ENCODE results near the gene TUBGCP3.

The TUBGCP3 gene

GRCh38 chr13:112479389-112479788 lies 108.6 kb downstream of the TUBGCP3 start:
- TF ChIP-seq POLR2A (IDR thresholded peaks at IDR 0.05; ENCODE audit: low read length) = no peak
- no peak for TF ChIP-seq GATA1 (IDR thresholded peaks at IDR 0.05; ENCODE audit: low read depth, low read length)

GRCh38 chr13:112477070-112477619 lies 110.8 kb downstream of the TUBGCP3 start:
- TF ChIP-seq GATA1 (IDR thresholded peaks at IDR 0.05; ENCODE audit: low read depth, low read length) (no peak), POLR2A (IDR thresholded peaks at IDR 0.05; ENCODE audit: low read length) (no peak)

More at GRCh38 chr13:112479389-112479788, 108.6 kb downstream of the TUBGCP3 start:
- no peak for DNase-seq

DNA sequence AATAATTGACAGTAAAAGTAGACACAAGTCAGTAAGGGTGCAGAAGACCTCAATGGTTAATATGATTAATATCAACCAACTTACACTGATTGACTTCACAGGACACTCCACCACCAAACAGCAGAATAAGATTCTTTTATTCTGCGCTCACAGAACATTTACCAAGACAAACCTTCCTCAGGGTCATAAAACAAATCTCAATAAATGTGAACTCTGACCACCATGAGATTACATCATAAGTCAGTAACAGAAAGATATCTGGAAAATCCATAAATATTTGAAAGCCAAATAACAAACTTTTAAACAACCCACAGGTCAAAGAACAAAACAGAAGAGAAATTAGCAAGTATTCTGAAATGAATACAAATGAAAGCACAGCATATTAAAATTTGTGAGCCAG lies 112.1 kb downstream of the TUBGCP3 start:
- DNase-seq = no peak
- TF ChIP-seq POLR2A (IDR thresholded peaks at IDR 0.05; ENCODE audit: low read length) (no peak), GATA1 (IDR thresholded peaks at IDR 0.05; ENCODE audit: low read depth, low read length) (no peak)

More at GRCh38 chr13:112477070-112477619, 110.8 kb downstream of the TUBGCP3 start:
- DNase-seq = no peak

DNA sequence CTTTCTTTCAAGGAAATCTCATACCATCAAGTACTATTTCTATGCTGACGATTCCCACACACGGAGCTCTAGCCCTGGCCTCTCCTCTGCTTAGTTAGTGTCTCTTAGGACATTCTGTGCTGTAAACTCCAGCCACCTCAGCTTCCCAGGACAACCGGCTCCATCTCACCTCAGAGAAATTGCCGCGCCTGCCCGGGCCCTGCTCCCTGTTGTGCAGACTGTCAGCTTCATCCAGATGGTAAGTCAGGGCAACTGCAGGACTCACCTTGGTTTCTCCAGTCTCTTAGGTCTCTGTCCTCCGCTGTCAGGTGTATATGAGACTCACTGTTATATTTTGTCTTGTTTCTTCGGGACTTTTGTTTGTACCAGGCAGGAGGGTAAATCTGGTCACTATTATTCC lies 113.1 kb downstream of the TUBGCP3 start:
- TF ChIP-seq GATA1 (IDR thresholded peaks at IDR 0.05; ENCODE audit: low read depth, low read length) (no peak), POLR2A (IDR thresholded peaks at IDR 0.05; ENCODE audit: low read length) (no peak)
- no peak for DNase-seq

DNA sequence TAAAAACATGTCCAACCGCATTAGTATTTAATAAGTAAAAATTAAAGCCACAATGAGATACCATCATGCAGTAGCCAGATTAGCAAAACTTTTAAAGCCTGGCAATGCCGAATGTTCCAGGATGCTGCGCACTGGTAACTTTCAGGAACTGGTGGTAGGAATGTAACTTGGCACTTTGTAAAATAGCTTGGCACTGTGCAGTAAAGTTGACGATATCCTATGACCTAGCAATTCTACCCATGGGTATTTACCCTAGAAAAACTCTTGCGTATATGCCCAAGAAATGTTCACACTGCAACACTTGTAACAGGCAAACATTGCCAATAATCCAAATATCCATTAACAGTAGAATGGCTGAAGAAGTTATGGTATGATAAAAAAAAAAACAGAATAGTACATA lies 114.1 kb downstream of the TUBGCP3 start:
- TF ChIP-seq GATA1 (IDR thresholded peaks at IDR 0.05; ENCODE audit: low read depth, low read length) (no peak), POLR2A (IDR thresholded peaks at IDR 0.05; ENCODE audit: low read length) (no peak)
- no peak for DNase-seq

DNA sequence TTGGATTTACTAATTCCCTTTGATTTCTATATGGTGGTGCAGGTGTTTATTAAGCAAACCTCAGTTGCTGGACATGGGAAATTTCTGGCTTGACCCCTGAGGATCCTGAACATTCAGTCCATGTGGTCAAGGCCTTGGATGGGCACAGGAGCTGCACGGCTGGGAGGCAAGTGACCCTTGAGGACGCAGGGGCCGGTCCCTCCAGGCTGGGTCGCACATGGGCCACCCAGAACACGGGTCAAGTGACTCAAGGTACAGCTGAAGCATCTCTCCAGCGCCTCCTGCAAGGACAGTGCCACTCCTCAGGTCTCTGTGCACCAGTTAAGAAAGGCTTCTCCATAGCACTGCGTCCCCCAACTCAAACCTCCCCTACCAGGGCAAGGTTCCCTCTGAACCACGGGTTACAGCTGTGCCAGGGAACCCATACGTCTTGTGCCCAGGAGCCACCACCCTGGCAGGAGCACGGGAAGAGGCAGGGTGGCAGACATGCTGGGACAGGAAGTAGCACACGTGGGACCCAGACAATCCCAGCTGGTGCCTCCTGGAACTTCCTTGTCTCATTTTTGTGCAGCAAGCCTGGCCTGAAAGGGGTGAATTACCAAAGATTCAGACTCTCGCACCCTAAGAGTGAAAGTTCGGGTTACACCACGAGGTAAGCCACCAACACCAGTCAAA lies 118.7 kb downstream of the TUBGCP3 start:
- no peak for DNase-seq
- no peak for TF ChIP-seq GATA1 (IDR thresholded peaks at IDR 0.05; ENCODE audit: low read depth, low read length)
- no peak for TF ChIP-seq POLR2A (IDR thresholded peaks at IDR 0.05; ENCODE audit: low read length)

GRCh38 chr13:112468069-112468468 lies 119.9 kb downstream of the TUBGCP3 start:
- DNase-seq = no peak
- TF ChIP-seq GATA1 (IDR thresholded peaks at IDR 0.05; ENCODE audit: low read depth, low read length) = no peak
- no peak for TF ChIP-seq POLR2A (IDR thresholded peaks at IDR 0.05; ENCODE audit: low read length)

DNA sequence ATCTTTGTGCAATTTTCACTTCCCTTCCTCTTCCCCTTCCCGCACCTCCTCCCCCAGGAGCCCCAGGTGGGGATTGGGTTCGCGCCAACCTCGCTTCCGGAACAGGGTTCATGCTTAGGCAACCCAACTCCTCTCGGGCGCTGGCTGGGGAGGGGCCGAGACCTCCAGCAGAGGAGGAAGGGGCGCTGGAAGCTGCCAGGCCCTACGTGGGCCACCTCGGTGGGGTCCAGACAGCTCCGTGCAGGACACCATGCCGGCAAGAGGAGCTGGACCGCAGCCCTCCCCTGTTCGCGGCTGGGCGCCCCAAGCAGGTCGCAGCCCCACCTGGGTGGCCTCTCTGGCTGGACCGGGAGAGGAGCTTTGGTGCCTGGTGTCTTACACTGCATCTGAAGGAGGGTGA lies 120.7 kb downstream of the TUBGCP3 start:
- TF ChIP-seq GATA1 (IDR thresholded peaks at IDR 0.05; ENCODE audit: low read depth, low read length) (no peak), POLR2A (IDR thresholded peaks at IDR 0.05; ENCODE audit: low read length) (no peak)

DNA sequence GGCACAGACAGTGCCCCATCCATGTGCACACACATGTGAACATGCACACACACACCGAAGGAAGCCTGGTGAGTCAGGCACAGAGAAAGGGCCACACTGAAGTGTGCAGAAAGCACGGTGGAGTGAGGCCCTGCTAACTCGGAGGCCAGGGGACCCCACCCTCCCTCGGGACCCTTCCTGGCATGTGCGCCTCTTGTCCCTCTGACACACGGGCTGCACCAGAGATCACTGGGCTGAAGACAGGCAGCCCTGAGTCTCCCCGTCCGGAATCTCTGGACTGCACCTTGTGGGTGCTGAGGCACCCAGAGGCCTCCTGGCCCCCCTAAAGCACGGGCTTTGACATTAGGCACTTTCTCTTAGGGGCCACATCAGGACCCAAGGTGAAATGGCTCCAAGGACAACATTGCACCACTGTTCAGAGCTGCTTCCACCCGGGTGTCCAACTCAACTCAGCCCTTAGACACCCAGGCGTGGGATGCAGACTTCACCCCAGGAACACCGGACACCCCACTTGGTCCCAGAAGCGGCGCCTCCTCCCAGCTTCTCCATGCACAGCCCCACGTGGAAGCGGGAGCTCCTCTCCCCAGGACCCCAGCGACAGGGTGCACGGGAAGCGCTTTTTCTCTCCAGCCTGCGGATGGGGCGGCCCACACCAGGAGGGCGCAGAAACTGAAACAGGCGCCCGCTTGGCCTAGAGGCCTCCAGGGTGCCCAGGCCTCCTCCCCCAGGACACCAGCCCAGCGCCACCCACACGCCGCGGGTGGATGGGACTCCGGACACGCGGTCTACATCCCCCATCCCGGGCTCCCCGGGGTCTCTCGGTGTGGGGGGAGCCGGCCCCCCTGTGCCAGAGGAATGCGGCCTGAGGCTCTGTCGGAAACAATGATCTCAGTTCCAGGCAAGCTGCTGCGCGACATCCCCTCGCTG lies 121.6 kb downstream of the TUBGCP3 start:
- TF ChIP-seq POLR2A (IDR thresholded peaks at IDR 0.05; ENCODE audit: low read length) (no peak), GATA1 (IDR thresholded peaks at IDR 0.05; ENCODE audit: low read depth, low read length) (no peak)
- DNase-seq = no peak

More for the DNA sequence above, 120.7 kb downstream of the TUBGCP3 start:
- DNase-seq = no peak

GRCh38 chr13:112465251-112466131 lies 122.5 kb downstream of the TUBGCP3 start:
- TF ChIP-seq GATA1 (IDR thresholded peaks at IDR 0.05; ENCODE audit: low read depth, low read length) (no peak), POLR2A (IDR thresholded peaks at IDR 0.05; ENCODE audit: low read length) (no peak)
- DNase-seq = no peak

DNA sequence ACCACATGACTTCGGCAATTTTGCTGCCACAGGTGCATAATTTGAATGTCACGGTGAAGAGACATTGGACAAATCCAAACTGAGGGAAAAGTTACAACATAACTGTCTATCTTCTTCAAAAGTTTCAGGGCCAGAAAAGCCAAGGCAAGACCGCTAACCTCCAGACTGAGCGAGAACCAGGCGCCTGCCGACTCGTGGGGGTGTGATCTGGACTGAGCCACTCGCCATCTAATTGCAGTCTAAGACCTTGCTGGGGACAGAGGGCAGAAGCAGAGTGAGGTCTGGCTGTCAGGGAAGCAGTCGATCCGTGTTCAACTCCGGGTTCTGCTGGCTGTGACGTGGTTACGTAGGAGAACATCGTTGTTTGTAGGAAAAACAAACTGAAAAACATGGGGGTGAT lies 123.2 kb downstream of the TUBGCP3 start:
- no peak for DNase-seq
- TF ChIP-seq GATA1 (IDR thresholded peaks at IDR 0.05; ENCODE audit: low read depth, low read length) (no peak), POLR2A (IDR thresholded peaks at IDR 0.05; ENCODE audit: low read length) (no peak)

DNA sequence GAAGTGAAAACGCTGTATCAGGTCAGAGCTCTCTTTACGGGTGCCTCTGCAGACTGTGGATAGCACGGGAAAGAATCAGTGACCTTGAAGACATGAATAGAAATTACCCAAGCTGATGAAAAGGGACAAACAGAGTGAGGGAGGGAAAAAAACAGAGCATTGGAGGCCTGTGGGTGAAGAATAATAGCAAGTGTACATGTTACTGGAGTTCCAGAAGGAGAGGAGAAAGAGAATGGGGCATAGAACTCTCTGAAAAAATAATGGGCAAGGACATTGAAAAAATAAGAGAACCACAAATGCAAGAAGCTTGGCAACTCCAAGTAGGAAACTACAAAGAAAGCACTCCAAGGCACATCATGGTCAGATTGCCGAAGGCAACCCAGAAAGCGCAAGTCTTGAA lies 125.5 kb downstream of the TUBGCP3 start:
- no peak for DNase-seq
- TF ChIP-seq GATA1 (IDR thresholded peaks at IDR 0.05; ENCODE audit: low read depth, low read length) (no peak), POLR2A (IDR thresholded peaks at IDR 0.05; ENCODE audit: low read length) (no peak)

DNA sequence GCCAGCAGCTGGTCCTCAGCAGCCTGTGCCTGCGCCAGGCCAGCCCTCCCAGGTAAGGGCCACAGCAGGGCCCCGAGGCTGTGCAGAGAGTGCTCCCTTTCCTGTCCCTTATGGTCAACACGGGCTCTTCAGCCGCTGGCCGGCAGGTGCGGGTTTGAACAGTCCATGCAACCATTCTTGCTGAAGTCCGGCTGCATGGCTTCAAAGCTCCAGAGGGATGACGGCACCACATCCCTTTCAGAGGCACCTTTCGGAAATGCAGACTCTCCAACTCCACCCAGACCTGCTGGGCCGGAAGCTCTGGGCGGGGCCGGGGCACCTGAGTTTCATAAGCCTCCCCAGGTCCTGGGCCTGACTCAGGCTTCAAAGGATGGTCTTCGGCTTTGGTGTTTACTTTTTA lies 130.5 kb downstream of the TUBGCP3 start:
- no peak for DNase-seq
- TF ChIP-seq POLR2A (IDR thresholded peaks at IDR 0.05; ENCODE audit: low read length) (no peak), GATA1 (IDR thresholded peaks at IDR 0.05; ENCODE audit: low read depth, low read length) (no peak)

Data from erythroblast (primary cell).